ENCODE measurements around the gene USP34.
"Not testable (repeated sequence)": the region's sequence is repeated elsewhere in the genome, so short reads cannot be mapped to it uniquely, and the experiment has no call there.

The USP34 gene

DNA sequence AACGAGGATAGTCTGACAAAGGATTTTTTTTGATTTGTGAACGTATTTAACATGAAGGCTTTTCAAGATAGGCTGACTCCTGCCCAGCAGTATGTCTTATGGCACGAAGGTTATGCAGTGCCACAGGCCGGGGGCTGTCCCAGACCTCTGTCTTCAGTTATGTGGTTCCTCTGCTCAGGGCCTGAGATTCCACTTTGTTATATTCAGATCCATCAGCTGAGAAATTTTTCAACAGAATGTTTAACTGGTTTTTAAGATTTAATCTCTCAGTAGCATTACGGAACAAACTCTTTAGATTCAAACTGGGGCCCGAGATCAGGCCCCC lies 288.9 kb downstream of the USP34 start:
- DNase-seq (ENCODE audit: low spot score): no peak

DNA sequence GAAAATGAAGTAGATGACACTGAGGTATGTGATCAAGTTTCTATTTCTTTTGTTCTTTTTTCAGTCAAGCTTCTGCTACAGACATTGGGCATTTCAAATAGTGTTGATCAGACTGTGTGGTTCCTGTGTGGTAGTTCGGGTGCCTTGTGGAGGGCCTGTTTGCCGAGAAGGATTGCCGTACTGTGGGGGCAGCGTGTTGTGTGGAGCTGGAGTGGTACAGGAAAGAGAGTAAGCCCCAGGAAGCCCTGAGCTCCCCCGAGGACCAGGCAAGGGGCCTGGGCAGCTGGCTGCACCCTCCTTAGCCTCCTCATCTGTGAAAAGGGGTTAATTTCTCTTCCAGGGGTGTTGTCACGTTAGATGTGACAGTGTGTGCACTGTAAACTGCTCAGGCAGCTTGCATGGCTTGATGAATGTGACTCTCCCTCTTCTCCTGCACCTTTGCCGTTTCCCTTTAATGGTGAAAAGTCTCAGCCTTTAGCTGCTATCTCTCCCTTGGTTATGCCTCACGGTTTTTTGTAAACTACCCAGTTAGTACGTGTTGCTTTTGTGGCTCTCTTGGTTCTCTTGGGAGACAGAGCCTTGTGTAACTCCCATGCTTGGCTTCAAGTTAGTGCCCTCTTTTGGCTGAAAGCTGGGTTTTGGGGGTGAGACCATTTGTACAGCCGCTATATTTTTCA lies 289.4 kb downstream of the USP34 start:
- no peak for DNase-seq (ENCODE audit: low spot score)

- DNase-seq (ENCODE audit: low spot score): no peak
Observed at GRCh38 chr2:61180686-61181085, 290.2 kb downstream of the USP34 start.

GRCh38 chr2:61179701-61180639 lies 290.9 kb downstream of the USP34 start:
- no peak for DNase-seq (ENCODE audit: low spot score)

DNA sequence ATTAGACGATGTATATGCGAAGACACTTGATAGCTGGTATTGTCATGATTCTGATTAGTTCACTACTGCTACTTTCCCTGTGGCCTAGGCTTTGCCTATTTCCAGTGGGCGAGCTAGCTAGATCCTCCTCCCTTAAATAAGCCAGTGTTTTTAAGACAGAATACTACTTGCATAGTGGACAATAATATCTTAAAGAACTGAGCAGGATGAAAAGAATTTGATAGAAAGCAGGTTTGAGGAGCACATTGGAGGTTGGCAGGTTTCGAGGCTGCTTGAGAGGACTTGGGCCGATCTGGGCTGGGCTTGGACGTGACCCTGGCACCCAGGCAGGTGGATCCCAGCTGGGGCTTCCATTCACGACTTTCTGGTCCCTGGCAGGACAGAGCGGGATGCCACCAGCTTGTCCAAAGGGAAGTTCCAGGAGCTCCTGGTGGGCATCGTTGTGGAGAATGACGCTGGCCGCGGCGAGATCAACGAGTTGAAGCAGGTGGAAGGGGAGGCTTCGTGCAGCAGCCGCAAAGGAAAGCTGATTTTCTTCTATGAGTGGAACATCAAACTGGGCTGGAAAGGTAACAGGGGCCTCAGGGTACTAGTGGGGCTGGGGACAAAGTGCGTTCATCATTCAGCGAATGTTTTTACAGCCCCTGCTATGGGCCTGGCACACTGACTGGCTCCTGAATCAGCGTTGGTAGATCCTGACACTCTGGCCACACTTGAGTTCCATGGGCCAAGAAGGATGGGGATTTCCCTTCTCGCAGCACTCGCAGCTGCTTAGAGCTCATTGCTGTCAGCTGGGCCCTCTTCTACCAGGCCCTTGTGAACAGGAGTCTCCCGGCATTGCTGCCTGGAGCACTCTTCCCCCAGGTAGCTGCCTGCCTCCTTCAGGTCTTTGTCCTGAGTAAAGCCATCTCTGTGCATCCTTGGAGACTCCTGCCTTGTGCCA lies 292.0 kb downstream of the USP34 start:
- no peak for DNase-seq (ENCODE audit: low spot score)

GRCh38 chr2:61177727-61178549 lies 292.9 kb downstream of the USP34 start:
- DNase-seq (ENCODE audit: low spot score): no peak

DNA sequence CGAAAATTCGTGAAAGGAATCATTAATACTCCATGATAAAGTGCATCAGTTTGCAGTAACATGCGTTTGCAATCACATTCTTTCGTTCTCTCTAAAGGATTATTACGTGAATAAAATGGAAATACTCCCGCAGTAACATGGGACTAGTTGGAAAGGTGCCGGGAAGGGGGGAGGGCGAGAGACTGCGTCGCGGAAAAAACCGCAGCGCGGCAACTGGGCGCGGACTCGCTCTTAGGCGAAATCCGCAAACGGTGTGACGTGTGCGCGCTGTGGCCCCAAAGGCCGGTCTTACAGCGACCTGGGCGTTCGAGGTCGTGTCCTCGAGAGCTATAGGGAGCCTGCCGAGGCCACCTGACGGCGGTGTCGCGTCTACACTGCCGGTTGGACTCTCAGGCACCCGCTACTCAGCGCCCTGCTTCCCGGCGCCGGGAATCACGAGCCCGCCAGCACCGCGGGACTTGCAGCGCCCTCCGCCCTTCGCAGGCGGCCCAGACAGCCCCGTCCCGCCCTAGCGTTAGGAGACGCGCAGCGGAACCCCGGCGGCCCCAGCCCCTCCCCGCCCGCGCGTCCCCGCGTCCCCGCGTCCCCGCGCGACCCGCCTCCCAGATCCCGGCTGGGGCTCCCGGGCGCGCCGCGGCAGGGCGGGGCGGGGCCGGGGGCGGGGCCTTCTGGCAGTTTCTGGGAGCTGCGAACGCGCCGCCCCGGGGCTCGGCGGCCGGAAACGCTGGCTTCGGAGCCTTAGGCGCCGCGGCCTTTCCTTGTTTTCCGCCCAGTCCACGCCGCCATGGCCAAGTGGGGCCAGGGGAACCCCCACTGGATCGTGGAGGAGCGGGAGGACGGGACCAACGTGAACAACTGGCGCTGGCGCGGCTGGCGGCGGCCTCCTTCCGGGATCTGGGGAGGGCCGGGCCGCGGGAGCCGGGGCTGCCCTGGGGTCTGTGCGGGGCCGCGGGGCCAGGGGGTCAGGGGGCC lies 293.8 kb downstream of the USP34 start:
- DNase-seq (ENCODE audit: low spot score): peak; percentile 100

GRCh38 chr2:61175036-61175435 lies 295.9 kb downstream of the USP34 start:
- DNase-seq (ENCODE audit: low spot score): no peak

DNA sequence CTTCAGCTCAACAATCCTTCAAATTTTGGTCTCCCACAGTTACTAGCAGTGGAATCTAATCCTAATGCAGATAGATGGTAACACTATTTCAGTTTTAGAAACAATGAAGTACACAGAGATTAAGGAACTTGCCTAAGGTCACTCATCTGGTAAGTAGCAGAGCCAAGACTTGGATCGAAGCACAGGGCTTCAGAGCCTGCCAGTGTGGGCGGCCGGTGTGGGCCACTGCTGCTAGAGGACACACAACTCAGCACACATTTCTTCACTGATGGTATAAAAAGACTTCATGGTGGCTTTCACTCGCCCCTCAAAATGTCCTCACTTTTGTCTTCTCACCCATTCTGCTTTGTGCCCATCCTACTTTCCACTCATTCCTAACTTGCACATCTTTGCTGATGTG lies 297.8 kb downstream of the USP34 start:
- DNase-seq (ENCODE audit: low spot score): no peak

DNA sequence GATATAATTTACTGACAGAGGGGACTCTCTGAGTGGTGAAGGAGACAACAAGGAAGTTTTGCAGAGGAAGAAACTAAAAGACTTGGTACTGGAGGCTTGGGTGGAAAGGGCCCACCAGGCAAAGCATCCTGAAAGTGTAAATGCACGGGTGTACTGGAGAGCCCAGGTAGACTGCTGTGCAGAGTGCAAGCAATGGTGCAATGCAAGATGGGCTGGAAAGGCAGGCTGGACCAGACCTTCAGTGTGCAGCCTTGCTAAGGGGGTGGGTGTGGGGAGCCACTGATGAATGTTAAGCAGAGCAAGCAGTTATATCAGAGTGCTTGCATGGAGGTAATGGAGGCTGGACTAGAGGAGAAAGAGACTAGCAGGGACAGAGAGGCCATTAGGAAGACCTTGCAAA lies 298.2 kb downstream of the USP34 start:
- no peak for DNase-seq (ENCODE audit: low spot score)

DNA sequence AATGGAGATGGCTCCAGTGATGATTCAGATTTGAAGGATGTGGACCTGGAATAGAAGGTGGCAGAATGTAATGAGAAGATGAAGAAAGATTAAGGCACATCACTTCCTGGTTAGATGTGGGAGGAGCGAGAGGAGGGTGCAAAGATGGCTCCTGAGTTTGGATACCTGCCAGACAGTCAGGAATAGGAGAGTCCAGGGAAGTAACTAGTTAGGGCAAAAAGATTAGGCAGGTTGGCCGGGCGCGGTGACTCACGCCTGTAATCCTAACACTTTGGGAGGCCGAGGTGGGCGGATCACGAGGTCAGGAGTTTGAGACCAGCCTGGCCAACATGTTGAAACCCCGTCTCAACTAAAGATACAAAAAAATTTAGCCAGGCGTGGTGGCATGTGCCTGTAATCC lies 303.3 kb downstream of the USP34 start:
- DNase-seq (ENCODE audit: low spot score): no peak

GRCh38 chr2:61165946-61166345 lies 304.9 kb downstream of the USP34 start:
- no peak for DNase-seq (ENCODE audit: low spot score)

DNA sequence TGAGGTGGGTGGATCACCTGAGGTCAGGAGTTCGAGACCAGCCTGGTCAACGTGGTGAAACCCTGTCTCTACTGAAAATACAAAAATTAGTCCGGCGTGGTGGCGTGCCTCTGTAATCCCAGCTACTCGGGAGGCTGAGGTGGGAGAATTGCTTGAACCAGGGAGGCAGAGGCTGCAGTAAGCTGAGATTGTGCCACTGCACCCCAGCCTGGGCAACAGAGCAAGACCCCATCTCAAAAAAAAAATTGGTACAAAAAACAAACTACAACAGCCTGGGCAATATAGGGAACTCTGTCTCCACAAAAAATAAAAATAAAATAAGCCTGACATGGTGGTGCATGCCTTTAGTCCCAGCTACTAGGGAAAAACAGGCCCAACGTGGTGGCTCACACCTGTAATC lies 305.8 kb downstream of the USP34 start:
- not testable (repeated sequence) for DNase-seq (ENCODE audit: low spot score)

DNA sequence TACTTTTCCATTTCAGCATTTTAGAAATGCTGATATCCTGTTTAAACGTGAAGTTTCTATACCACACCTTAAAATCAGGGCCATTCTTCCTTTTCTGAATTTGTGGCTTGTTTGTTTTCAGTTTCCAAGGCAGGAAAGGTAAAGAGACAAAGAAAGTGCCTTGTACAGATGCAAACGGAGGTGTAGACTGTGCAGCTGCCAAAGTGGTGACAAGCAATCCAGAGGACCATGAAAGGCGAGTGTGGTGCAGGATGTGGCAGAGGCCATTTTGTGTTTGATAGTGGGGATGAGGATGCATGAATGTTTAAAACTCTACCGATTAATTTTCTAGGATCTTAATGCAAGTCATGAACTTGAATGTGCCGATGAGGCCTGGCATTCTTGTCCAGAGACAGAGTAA lies 308.2 kb downstream of the USP34 start:
- DNase-seq (ENCODE audit: low spot score): no peak

DNA sequence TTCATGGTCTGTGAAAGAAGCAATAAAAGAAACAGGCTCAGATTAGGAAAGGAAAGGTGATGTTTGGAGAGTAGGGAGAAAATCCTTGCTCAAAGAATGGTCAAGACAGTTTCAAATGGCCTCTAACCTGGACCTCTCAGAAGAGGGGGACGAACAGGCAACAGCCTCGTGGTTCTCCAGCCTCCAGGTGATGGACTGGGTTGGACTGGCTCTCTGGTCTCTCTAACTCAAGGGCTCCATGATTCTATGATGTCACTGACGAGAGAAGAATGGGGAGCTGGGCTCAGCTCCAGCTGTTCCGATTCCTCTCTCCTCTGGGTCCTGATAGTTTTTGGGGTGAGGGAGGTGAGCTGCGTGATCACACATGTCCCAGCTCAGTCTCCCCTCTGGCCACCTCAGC lies 309.0 kb downstream of the USP34 start, which contains the start of gene C2orf74:
C2orf74 (plus strand) TSS at position 301 of the 400 bp plus-strand sequence. CDS start 327 bp downstream, outside the sequence.
- no peak for DNase-seq (ENCODE audit: low spot score)

DNA sequence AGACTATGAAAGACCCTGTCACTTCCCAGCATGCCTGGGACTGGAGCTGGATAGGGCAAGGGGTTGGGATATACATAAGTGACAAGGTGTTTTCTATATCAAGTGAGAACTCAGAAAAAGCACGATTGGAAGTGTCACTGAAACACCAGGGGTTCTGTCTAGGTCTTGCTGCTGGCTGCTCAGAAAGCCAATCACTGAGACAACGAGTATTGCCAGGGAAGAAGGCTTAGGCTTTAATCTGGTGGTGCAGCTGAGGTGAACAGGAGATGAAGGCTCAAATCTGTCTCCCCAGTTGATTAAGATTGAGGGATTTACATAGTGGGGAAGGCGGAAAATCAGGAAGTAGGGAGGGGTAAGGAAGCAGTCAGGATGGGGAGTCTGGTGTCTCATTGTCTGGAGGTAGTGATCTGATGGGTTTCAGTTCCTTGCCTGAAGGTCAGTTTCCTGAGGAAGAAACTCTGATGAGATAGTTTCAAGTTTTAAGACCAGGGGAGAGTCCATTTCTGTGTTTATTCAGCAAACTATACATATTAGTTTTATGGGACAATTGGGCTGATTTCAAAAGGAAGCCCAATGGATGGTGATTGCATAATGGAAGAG lies 312.4 kb downstream of the USP34 start:
- no peak for DNase-seq (ENCODE audit: low spot score)

DNA sequence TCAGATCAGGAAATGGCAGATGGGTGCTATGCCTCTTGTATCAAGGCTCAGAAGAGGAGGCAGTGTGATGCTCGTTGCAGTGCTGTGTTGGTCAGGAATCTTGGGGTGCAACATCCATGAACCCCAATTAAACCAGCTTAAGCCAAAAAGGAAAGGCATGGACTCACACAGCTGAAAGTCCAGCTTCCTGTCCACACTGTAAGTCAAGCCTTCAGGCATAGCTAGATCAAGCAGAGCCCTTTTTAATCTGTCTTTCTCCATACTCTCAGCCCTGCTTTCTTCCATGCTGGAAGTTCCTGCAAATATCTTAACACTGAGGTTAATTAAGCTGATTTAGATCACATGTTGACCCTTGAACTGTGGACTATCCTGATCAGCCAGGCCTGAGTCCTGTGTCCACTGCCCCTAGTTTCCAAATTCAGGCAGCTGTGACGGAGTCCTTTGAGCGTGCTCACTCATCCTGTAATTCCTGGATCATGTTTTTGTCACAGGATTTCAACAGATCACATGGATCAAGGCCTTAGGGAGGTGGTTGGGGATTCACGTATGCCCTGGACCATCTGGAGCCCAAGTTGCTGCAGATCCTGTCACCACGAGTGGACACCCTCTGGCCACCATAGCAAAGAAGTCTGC lies 313.4 kb downstream of the USP34 start:
- no peak for DNase-seq (ENCODE audit: low spot score)

GRCh38 chr2:61151436-61151835 lies 319.5 kb downstream of the USP34 start:
- no peak for DNase-seq (ENCODE audit: low spot score)

GRCh38 chr2:61149074-61149473 lies 321.8 kb downstream of the USP34 start:
- DNase-seq (ENCODE audit: low spot score): no peak
